HG02885 (cell line): ENCODE data around the gene CXCR6.

Source experiments
- ATAC-seq: cut with Tn5 transposase; IDR thresholded peaks from one replicate; pipeline ENCODE4 v1.9.1; 2021; ENCODE audit warnings: mild to moderate bottlenecking; ENCODE audit not compliant: unreplicated experiment, poor library complexity

The CXCR6 gene

DNA sequence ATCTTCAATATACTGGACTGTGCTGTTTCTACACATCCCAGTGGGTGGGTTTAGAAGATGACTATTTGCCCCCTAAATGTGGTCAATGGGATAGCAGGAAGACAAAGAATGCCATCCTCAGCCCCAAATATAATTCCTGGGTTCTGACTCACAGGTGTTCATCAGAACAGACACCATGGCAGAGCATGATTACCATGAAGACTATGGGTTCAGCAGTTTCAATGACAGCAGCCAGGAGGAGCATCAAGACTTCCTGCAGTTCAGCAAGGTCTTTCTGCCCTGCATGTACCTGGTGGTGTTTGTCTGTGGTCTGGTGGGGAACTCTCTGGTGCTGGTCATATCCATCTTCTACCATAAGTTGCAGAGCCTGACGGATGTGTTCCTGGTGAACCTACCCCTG lies 3.0 kb downstream of the CXCR6 start:
- no peak for ATAC-seq

DNA sequence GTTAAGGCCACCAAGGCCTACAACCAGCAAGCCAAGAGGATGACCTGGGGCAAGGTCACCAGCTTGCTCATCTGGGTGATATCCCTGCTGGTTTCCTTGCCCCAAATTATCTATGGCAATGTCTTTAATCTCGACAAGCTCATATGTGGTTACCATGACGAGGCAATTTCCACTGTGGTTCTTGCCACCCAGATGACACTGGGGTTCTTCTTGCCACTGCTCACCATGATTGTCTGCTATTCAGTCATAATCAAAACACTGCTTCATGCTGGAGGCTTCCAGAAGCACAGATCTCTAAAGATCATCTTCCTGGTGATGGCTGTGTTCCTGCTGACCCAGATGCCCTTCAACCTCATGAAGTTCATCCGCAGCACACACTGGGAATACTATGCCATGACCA lies 3.6 kb downstream of the CXCR6 start:
- no peak for ATAC-seq

DNA sequence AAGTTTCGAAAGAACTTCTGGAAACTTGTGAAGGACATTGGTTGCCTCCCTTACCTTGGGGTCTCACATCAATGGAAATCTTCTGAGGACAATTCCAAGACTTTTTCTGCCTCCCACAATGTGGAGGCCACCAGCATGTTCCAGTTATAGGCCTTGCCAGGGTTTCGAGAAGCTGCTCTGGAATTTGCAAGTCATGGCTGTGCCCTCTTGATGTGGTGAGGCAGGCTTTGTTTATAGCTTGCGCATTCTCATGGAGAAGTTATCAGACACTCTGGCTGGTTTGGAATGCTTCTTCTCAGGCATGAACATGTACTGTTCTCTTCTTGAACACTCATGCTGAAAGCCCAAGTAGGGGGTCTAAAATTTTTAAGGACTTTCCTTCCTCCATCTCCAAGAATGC lies 4.1 kb downstream of the CXCR6 start:
- ATAC-seq = no peak

DNA sequence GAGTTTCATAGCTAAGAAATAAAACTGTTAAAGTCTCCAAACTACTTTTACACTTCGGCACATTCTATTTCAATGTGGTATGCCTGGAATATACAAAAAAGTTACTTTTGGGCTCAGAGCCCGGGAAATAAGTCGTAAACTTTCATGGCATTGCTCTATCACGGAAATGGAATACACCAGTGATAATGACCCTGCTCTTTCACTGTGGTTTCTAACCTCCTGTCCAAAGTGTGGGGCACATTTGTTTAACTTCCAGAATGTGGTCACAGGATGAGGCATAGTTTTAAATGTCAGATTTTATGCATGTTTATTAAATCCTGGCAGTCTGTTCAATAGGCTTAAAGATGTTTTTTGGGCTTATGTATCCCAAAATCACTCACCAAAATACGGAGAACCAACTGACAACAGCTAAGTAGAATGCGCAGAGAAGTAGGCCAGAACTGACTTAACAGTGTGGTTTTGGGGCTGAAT lies 5.1 kb downstream of the CXCR6 start:
- ATAC-seq = no peak

DNA sequence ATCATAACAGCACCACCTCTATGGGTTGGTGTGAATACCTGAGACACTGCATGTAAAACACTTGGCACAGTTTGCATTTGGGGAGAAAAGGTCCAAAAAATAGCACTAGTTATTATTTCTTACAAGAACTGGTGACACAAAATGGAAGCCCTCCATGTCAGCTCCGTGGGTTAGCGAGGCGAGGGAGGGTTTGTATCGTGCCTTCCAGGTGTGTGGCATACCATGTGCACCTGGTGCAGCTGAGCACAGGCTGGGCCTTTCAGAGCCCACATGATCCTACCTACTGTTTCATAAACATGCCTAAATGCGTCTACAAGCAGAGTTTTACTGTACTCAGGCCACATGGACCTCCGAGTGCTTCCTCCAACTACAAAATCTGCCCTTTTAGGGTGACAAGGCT lies 5.6 kb downstream of the CXCR6 start:
- ATAC-seq = no peak

DNA sequence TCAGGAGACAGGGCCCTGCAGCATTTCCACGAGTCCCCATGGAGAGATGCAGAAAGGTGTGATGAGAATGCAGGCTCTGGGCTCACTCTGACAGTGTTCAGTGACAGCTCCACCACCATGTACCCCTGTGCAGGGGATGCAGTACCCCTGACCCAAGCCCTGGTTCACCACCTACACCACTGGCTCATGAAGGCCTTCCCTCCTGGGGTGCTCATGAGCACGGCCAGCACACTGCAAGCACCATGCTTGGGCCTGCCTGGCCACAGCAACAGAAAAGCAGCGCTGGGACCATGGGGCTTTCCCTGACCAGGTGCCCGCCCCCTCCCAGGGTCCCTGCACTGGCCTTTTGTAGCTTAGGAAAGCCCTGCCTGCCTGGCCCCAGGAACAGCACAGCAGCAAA lies 6.2 kb downstream of the CXCR6 start:
- ATAC-seq = no peak

DNA sequence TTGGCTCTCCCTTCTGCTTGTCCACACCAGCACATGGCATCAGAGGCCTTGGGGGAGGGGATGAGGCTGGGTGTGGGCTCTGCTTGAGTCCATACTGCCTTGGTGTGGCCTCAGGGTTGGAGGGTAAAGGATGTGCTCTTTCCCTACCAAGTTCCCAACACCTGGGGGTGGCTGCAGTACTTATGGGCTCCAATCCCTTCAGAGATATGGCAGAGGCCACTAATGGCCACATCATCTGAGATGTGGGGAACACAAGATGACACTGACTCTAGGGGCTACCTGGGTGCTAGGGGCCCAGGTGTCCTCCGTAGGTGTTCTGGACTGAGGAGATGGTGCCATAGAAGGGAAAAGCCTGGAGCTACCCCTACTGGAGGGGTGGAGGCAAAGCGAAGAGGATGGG lies 6.9 kb downstream of the CXCR6 start:
- no peak for ATAC-seq

DNA sequence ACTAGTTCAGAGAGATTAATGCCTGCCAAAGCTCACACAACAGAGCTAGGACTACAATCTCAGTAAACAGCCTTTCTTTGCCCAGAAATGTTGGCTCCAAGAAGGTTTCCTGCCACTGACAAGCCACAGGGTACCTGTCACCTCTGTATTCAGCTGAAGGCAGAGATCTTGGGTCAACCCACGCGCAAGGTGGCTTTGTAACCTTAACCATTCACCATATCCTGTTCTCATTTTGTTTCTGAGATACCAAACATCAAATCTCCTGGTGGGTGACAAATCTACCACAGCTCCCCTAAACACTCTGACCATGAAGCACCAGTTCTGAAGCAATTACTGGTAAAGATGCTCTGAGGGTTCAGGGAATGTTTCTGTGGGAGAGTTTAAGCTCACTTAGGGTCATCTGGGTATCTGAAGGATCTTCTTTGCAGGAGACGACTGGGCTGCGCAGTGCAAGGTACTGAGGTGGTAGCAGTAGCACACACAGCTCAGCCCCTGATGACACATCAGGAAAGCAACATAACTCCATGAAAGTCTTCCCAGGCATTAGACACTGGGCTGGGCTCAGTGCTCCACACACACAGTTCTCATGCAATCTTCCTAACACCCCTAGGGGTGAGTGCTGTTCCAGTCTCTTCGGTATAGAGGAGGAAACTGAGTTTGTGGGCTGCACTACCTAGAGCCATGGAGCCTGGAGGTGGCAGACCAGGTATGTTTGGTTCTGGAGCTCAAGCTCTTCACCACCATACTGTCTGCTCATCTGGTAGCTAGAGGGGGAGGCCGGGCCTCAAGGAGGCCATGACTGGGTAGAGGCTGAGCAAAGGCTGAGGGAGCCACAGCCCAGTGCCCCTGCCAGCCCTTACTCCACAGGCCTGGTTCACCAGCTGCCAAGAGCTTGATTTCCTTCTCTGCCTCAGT lies 7.7 kb downstream of the CXCR6 start:
- no peak for ATAC-seq

DNA sequence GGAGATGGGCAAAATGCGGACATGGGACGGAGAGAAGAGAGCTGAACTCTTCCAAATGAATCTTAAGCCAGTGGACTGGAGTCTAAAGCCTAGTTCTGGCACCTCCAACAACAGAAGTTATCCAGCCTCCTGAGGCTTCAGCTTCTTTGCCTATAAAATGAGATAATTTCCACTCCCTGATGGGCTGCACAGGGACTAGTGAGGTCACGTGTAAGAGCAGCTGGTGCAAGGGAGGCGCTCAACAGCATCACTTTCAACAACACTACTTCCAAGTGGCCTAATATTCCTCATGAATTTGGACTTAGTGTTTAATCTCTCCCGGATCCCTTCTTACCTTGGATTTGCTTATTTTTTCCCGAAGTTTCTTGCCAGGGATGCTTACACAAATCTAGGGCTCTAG lies 8.7 kb downstream of the CXCR6 start:
- no peak for ATAC-seq

DNA sequence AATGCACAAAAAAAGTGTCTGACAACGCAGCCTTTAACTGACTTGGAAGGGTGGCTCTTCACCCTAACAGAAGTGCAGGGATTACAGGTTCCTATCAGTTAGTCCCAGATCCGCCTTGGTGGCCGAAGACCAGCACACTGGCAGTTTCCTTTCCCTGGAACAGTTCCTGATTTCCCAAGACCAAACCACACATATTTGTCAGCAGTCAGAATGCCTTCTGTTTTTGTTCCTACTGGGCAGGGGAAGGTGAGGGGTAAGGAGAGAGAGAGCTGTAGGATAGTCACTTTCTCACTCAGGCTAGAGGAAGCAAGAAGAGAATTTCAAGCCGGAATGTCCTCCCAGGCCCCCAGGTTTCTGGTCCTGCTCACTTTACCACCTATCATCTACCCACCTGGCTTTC lies 9.2 kb downstream of the CXCR6 start:
- no peak for ATAC-seq

DNA sequence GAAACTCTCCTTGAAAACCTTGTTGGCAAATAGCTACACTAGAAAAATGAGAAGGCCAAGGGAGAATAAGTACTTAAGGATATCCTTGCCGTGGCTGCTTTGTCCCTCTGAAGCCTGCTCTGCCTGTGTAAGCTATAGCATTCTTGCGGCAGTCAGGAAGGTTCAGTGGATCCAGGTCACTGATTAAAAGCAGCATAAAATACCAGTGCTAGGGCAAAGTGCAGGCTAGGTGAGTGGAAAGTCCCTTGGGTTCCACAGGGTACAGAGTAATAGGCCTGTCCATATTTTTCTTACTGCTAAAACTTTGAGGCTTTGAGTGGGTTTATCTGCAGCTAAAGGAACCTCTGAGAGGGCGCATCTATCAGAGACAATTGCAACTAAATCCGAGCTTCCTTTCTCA lies 10.3 kb downstream of the CXCR6 start:
- ATAC-seq = no peak

DNA sequence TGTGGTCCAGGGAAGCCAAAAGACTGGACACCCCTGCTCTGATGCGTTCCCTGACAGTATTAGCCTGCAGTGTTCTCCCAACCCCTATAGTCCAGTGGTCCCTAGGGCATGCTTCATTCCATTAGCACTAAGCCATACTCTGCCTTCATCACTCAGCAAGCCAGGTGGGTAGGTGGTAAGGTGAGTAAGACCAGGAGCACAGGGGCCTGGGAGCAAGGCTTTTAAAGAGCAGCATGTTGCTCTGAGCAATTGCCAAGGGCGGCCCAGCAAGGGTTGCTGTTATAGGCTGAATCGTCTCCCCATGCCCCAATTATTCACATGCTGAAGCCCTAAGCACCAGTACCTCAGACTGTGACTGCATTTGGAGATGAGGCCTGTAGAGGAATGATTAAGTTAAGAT lies 11.0 kb downstream of the CXCR6 start:
- no peak for ATAC-seq

DNA sequence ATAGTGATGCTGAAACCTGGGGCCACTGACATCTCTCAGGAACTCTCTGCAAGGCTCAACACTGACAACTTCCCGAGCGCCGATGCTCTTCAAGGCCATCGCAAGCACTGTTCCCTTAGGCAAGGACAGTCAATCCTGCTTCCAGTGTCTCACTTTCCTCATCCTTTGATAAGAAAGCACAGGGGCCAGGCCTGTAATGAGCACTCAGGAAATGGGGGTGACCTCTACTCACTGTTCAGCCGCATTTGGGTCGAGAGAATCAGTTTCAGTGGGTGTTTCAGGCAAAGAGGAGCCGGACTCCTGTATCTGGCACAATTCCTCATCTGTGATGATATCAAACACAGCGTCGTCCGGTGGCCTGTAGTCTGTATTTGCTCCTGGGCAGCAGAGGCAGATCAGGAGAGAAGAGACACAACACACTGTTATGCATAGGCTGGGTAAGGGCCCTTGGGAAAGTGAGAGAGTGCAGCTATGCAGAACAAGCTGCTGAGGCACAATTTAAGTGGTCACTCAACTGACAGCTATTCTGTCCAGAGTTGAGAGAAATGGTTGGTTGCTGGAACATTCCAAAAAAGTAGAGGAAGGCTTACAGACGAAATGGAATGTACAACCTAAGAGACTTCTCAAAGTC lies 11.9 kb downstream of the CXCR6 start:
- ATAC-seq = no peak

DNA sequence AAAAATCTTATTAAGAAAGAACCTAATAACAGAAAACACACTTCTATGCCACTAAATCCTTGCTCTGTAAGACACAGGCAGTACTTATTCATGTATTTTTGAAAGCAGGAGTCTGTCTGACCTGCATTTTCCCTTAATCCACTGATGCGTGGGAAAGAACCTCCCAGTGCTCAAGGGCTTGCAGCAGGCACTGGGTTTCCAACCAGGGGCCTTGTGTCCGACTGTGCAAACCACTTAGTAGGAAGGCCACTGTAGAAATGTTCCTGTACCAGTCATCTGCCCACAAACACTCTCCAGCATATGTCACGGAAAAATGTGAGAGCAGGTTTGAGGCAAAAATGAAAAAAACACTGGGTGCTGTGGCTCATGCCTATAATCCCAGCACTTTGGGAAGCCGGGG lies 12.4 kb downstream of the CXCR6 start:
- ATAC-seq = no peak

DNA sequence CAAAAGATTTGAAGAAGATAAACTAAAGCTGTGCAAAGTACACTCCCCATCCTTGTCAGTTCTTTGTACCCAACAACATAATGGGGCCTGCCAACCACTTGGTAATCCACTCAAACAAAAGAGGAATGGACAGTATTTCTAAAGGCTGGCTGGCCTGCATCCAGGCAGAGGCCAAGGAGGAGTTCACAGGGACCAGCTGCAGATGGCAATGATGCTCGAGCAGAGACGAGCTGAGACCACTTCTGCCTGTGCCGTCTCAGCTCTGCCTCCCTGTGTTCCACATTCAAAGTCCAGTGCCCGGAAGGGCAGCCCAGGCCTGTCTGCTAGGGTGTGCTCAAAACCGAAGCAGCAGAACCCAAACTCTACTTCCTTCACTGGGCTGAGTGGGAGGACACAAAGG lies 14.3 kb downstream of the CXCR6 start:
- no peak for ATAC-seq

DNA sequence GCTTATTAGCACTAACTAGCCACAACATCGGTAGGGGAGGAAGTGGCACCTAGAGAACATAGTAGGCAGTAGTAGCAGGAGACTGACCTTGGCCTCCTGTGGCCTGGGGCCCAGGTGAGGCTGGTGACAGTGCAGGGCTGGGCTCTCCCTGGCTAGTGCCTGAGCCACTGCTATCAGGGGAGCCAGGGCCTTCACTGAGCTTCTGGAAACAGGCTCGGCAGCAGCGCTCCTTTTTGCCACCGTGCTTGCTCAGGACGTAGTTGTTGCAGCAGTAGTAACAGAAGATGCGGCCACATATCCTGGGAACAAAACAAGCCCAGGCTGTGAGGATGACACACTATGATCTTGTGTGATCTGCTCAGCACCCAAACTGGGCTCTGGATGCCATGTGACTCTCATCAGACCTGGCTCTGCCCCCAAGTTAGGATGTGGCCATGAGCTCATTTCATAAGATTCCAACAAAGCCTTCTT lies 15.1 kb downstream of the CXCR6 start:
- no peak for ATAC-seq

DNA sequence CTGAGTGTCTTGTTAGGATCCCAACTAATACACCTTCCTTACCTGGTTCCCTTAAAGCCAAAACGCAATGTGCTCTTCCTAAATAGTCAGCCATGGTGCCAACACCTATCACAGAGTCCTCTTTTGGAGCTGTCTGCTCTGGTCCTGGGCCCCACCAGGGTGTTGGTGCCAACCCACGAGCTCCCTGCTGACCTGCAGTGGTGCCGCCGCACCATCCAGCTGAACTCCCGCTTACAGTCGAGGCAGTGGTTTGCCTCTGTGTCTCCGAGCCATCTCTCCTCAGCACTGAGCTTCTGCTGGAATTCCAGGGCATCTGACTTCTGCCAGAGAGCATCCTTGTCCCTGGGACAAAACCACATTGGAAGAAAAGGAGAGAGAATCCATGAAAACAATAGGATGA lies 15.9 kb downstream of the CXCR6 start:
- no peak for ATAC-seq

DNA sequence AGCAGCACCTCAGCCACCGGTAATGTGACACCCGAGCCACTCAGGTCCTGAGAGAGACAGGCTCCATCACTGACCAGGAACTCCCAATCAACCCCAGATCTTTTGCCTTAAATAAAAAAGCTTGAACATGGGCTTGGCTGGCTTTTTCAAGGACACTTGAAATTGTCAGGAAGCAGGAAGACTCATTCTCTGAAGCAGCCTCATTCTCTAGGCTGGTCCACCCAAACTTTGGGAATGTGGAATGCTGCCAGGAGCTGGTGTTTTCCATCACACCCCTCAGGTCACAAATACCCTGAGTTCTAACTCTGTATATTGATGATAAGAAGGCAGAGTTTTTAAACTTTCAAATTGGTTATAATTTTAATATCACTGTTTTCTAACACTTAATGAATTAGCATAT lies 17.0 kb downstream of the CXCR6 start:
- ATAC-seq = no peak

DNA sequence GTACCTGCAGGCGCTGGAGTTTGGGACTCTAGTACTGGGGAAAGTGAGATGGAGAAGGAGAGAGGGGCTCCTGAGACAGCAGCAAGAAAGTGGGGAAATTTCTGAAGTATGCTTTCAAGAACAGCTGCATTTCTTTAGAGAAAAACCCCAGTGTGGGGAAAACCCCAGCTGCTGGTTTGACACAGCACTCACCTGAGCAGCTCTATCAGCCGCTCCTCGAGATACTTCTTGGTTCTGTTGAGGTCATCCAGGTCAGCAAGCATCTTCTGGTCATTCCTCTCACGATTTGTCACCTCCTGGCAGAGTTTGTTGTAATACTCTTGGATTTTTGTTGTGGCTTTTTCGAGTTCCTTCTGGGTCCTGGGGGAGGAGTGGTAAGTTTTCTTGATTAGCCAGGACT lies 18.8 kb downstream of the CXCR6 start:
- peak; percentile 59 for ATAC-seq

DNA sequence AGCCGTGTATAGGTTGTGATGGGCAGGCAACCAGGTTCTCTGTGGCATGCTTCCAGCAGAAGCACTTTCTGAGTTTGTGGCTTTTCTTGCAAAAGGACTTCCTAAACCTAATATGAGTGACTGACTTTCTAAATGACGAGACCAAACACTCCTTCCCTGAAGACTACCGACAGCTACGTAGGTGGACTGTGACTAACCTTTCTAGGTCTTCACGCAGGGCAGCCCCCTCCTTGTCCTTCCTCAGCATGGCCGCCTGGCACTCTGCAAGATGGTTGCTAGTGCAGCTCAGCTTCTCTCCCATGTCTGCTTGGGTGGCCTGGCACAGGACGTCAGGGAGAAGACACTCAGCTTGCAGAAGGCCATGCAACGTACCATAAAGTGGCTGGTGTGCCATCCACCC lies 20.9 kb downstream of the CXCR6 start:
- ATAC-seq = no peak

DNA sequence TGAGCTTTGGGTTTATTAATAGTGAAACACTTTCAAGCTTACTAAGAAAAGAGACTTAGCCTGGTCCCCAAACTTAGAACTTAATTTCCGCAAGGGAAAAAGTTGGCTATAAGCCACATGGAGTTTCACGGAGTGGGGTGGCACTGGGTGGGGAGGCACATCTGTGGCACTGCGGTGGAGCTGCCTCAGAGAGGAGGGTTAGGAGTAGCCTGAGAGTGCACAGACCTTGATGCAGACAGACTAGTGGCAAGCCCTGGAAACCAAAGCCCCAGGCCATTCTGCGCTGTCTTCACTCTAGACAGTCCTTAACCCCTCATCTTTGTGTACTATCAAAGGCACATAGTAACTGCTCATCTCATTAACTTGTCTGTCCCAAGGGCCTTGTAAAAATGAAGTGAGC lies 22.0 kb downstream of the CXCR6 start:
- ATAC-seq = no peak

DNA sequence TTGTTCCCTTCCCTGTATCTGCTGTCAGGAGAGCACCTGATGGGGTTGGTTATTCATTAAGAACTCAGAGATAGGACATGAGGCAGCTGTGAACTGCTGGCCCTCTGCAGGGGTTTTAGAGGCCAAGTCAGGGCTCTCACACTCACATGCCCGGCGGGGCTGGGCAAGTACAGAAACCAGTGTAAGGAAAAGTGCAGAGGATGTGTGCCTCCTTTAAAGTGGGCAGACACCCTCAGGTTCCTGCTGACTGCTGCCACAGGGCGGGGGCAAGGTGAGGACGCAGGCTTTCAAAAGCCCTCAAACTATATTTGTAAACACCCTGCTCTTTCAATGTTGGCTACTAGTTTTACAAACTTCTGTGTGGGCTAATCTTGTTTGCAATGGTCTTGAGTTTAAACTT lies 22.4 kb downstream of the CXCR6 start:
- no peak for ATAC-seq
